Astrocyte (in vitro differentiated cells and primary cell): ENCODE data around the gene NDUFAB1. TPM values are rescaled to one million over a fixed set of nuclear protein-coding genes. Genes with fewer than 3 reads are reported as not detected.
"Not testable (repeated sequence)": the region's sequence is repeated elsewhere in the genome, so short reads cannot be mapped to it uniquely, and the experiment has no call there.

Experiments used
- DNase-seq: peaks from one replicate; pipeline ENCODE4 v3.0.0-alpha.2; 2010; ENCODE audit warnings: low read depth
- FAIRE-seq: peaks from 2 replicates; lab custom pipeline; 2011; peaks lifted over from hg19 to GRCh38; lab: Jason Lieb, UNC
- H2AFZ ChIP-seq: 2 replicates; pipeline ENCODE4 v1.6.0; 2012; ENCODE audit warnings: low read depth, low read length, inconsistent platforms
- H3K27ac ChIP-seq: 2 replicates; pipeline ENCODE4 v1.5.1; 2011; ENCODE audit warnings: low read depth, low read length, inconsistent platforms
- H3K27me3 ChIP-seq: 2 replicates; pipeline ENCODE4 v1.6.0; 2011; ENCODE audit warnings: low read length, inconsistent platforms; ENCODE audit not compliant: insufficient read depth
- H3K36me3 ChIP-seq: 2 replicates; pipeline ENCODE4 v1.5.1; 2011; ENCODE audit warnings: low read length, inconsistent platforms; ENCODE audit not compliant: insufficient read depth
- H3K4me1 ChIP-seq: 2 replicates; pipeline ENCODE4 v1.5.1; 2011; ENCODE audit warnings: low read length, inconsistent platforms; ENCODE audit not compliant: insufficient read depth
- H3K4me2 ChIP-seq: 2 replicates; pipeline ENCODE4 v1.6.0; 2012; ENCODE audit warnings: low read length, inconsistent platforms
- H3K4me3 ChIP-seq: 2 replicates; pipeline ENCODE4 v1.5.1; 2011; ENCODE audit warnings: low read depth, mild to moderate bottlenecking, low read length, inconsistent platforms; ENCODE audit not compliant: insufficient read depth
- H3K79me2 ChIP-seq: 2 replicates; pipeline ENCODE4 v1.6.0; 2012; ENCODE audit warnings: mild to moderate bottlenecking, low read length, inconsistent platforms; ENCODE audit not compliant: insufficient read depth
- H3K9ac ChIP-seq: 2 replicates; pipeline ENCODE4 v1.6.0; 2012; ENCODE audit warnings: mild to moderate bottlenecking, low read length, inconsistent platforms
- H3K9me3 ChIP-seq: 2 replicates; pipeline ENCODE4 v1.5.1; 2012; ENCODE audit warnings: low read depth, mild to moderate bottlenecking, low read length, inconsistent platforms; ENCODE audit not compliant: insufficient read depth
- H4K20me1 ChIP-seq: 2 replicates; pipeline ENCODE4 v1.6.0; 2012; ENCODE audit warnings: low read length, inconsistent platforms; ENCODE audit not compliant: insufficient read depth
- H3K27ac Mint-ChIP-seq: one replicate; pipeline ENCODE4 v1.8.0; 2021; ENCODE audit warnings: mild to moderate bottlenecking, mixed read lengths; ENCODE audit not compliant: unreplicated experiment
- H3K27me3 Mint-ChIP-seq: one replicate; pipeline ENCODE4 v1.8.0; 2021; ENCODE audit warnings: low read depth, mixed read lengths; ENCODE audit not compliant: unreplicated experiment
- H3K36me3 Mint-ChIP-seq: one replicate; pipeline ENCODE4 v1.8.0; 2021; ENCODE audit warnings: low read depth, mixed read lengths; ENCODE audit not compliant: unreplicated experiment
- H3K4me1 Mint-ChIP-seq: one replicate; pipeline ENCODE4 v1.8.0; 2021; ENCODE audit warnings: low read depth, mixed read lengths; ENCODE audit not compliant: unreplicated experiment
- H3K4me3 Mint-ChIP-seq: one replicate; pipeline ENCODE4 v1.8.0; 2021; ENCODE audit warnings: mild to moderate bottlenecking, moderate library complexity, mixed read lengths; ENCODE audit not compliant: unreplicated experiment
- H3K9me3 Mint-ChIP-seq: one replicate; pipeline ENCODE4 v1.8.0; 2021; ENCODE audit warnings: mild to moderate bottlenecking, mixed read lengths; ENCODE audit not compliant: unreplicated experiment
- CTCF ChIP-seq: IDR thresholded peaks from 2 replicates; pipeline ENCODE4 v1.5.1; 2011; ENCODE audit warnings: low read depth, mild to moderate bottlenecking, inconsistent platforms, low read length, moderate library complexity; ENCODE audit not compliant: insufficient read depth
- EZH2 ChIP-seq: IDR thresholded peaks from 2 replicates; pipeline ENCODE4 v1.6.1; 2012; ENCODE audit warnings: mild to moderate bottlenecking, low read length, inconsistent platforms; ENCODE audit not compliant: insufficient read depth
- total RNA-seq: library from RNA; stranded (reverse); gene quantifications from 2 replicates; pipeline ENCODE4 v1.2.1, GENCODE V29; 2021

Gene NDUFAB1
- total RNA-seq, 1 donor from 2014 or later = 92.5 TPM

- DNase-seq (no peak), FAIRE-seq (no peak)
- no peaks in the 10 kb centered on the region for H4K20me1 ChIP-seq
- H3K79me2 ChIP-seq = peaks cover 2% of the 10 kb centered on the region
- H3K4me3 Mint-ChIP-seq = no peak overlapping the region
- no peak overlapping the region for H2AFZ ChIP-seq
- H3K4me1 Mint-ChIP-seq = no peaks in the 10 kb centered on the region
- H3K27me3 ChIP-seq = no peaks in the 10 kb centered on the region
- TF ChIP-seq CTCF (no peak), EZH2 (no peak)
- no peak overlapping the region for H3K4me3 ChIP-seq
- H3K4me1 ChIP-seq = no peaks in the 10 kb centered on the region
- H3K9me3 Mint-ChIP-seq = no peaks in the 10 kb centered on the region
- H3K36me3 Mint-ChIP-seq = peaks cover 12% of the 10 kb centered on the region
- H3K27me3 Mint-ChIP-seq = no peaks in the 10 kb centered on the region
- H3K9ac ChIP-seq = no peak overlapping the region
- H3K27ac ChIP-seq = no peak overlapping the region
- H3K27ac Mint-ChIP-seq = no peak overlapping the region
- H3K9me3 ChIP-seq = no peaks in the 10 kb centered on the region
- no peak overlapping the region for H3K4me2 ChIP-seq
- H3K36me3 ChIP-seq = peaks cover 17% of the 10 kb centered on the region
Observed at GRCh38 chr16:23549938-23550337, 46.2 kb downstream of the NDUFAB1 start.

DNA sequence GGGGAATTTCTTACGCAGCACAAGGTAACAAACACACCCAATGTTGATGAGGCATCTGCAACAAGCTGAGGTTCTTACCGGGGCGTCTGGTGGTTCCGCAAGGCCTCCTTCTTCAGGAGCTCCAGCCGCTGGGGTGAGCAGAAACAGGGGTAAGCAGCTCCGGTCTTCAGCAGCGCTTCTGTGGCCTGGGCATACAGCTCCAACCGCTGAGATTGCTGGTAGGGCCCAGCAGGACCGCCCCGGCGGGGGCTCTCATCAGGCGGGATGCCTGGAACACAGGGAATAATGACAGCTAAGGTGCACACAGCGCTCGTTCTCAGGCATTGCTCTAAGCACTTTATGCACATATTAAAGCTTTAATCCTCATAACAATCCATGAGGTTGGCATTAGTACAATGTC is 51.7 kb downstream of the NDUFAB1 start:
- no peak overlapping the region for H3K27ac Mint-ChIP-seq
- H3K9me3 Mint-ChIP-seq = no peaks in the 10 kb centered on the region
- Histone ChIP-seq H2AFZ (no peak overlapping the region), H3K27ac (no peak overlapping the region), H4K20me1 (no peaks in the 10 kb centered on the region), H3K9ac (no peak overlapping the region), H3K9me3 (no peaks in the 10 kb centered on the region), H3K4me3 (no peak overlapping the region), H3K79me2 (no peaks in the 10 kb centered on the region), H3K36me3 (peaks cover 14% of the 10 kb centered on the region), H3K27me3 (no peaks in the 10 kb centered on the region), H3K4me1 (no peaks in the 10 kb centered on the region), H3K4me2 (no peak overlapping the region)
- peaks cover 8% of the 10 kb centered on the region for H3K36me3 Mint-ChIP-seq
- H3K4me3 Mint-ChIP-seq = no peak overlapping the region
- H3K4me1 Mint-ChIP-seq = no peaks in the 10 kb centered on the region
- H3K27me3 Mint-ChIP-seq = no peaks in the 10 kb centered on the region
- TF ChIP-seq EZH2 = no peak
- TF ChIP-seq CTCF = no peak
- DNase-seq = no peak
- FAIRE-seq = no peak

DNA sequence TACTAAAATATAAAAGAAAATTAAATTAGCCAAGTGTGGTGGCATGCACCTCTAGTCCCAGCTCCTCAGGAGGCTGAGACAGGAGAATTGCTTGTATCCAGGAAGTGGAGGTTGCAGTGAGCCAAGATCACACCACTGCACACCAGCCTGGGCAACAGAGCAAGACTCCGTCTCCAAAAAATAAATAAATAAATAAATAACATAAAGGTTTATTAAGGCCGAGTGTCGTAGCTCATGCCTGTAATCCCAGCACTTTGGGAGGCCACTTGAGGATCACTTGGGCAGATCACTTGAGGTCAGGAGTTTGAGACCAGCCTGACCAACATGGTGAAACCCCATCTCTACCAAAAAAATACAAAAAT is 55.3 kb downstream of the NDUFAB1 start:
- not testable (repeated sequence) for H3K27me3 Mint-ChIP-seq, H3K27ac ChIP-seq, H3K4me2 ChIP-seq, H4K20me1 ChIP-seq, H3K79me2 ChIP-seq, H3K27me3 ChIP-seq, H3K9me3 Mint-ChIP-seq, H2AFZ ChIP-seq, H3K4me3 Mint-ChIP-seq, H3K36me3 ChIP-seq, H3K27ac Mint-ChIP-seq, H3K9me3 ChIP-seq, DNase-seq, H3K9ac ChIP-seq, FAIRE-seq, H3K4me3 ChIP-seq
- H3K4me1 Mint-ChIP-seq = peaks cover 17% of the 10 kb centered on the region
- H3K36me3 Mint-ChIP-seq = peaks cover 15% of the 10 kb centered on the region
- H3K4me1 ChIP-seq = peaks cover 15% of the 10 kb centered on the region
